Neural cell (in vitro differentiated cells): ENCODE results near the gene GTPBP1.

ENCODE experiments used
- CTCF ChIP-seq: fragments of 450-650 bp; IDR thresholded peaks from 2 replicates; pipeline ENCODE4 v1.5.1; 2014; ENCODE audit warnings: antibody characterized with exemption, mild to moderate bottlenecking, moderate library complexity; ENCODE audit not compliant: poor library complexity, severe bottlenecking
- POLR2AphosphoS5 ChIP-seq: IDR thresholded peaks from 2 replicates; pipeline ENCODE4 v1.6.1; 2012
- RAD21 ChIP-seq: fragments of 450-650 bp; conservative IDR thresholded peaks from 2 replicates; pipeline ENCODE4 v1.6.1; 2014; ENCODE audit warnings: antibody characterized with exemption, mild to moderate bottlenecking, moderate library complexity

- TF ChIP-seq CTCF (no peak), RAD21 (no peak), POLR2AphosphoS5 (no peak)
Observed at GRCh38 chr22:38745676-38746460, 40.1 kb downstream of the GTPBP1 start.
